HEK293T (cell line): ENCODE measurements around the gene CLEC16A.

Experiments
- ARNT ChIP-seq: fragments of 450-650 bp; IDR thresholded peaks from 2 replicates; pipeline ENCODE4 v1.6.1; 2017; ENCODE audit warnings: mild to moderate bottlenecking
- BHLHE40 ChIP-seq: fragments of 450-650 bp; IDR thresholded peaks from 2 replicates; pipeline ENCODE4 v1.6.1; 2016; ENCODE audit warnings: mild to moderate bottlenecking, moderate library complexity, borderline replicate concordance
- ELF4 ChIP-seq: fragments of 450-650 bp; IDR thresholded peaks from 2 replicates; pipeline ENCODE4 v1.6.1; 2017; ENCODE audit warnings: antibody characterized with exemption
- FOXA1 ChIP-seq: fragments of 450-650 bp; IDR thresholded peaks from 2 replicates; pipeline ENCODE4 v1.6.1; 2016; ENCODE audit warnings: mild to moderate bottlenecking
- FOXM1 ChIP-seq: fragments of 450-650 bp; IDR thresholded peaks from 2 replicates; pipeline ENCODE4 v1.6.1; 2017; ENCODE audit warnings: mild to moderate bottlenecking, borderline replicate concordance
- HDGF ChIP-seq: fragments of 450-650 bp; IDR thresholded peaks from 2 replicates; pipeline ENCODE4 v1.6.1; 2017; ENCODE audit warnings: antibody characterized with exemption, borderline replicate concordance
- L3MBTL2 ChIP-seq: fragments of 450-650 bp; conservative IDR thresholded peaks from 2 replicates; pipeline ENCODE4 v1.6.1; 2016; ENCODE audit warnings: mild to moderate bottlenecking
- LEF1 ChIP-seq: fragments of 450-650 bp; IDR thresholded peaks from 2 replicates; pipeline ENCODE4 v1.6.1; 2017; ENCODE audit warnings: mild to moderate bottlenecking, borderline replicate concordance
- NFRKB ChIP-seq: fragments of 450-650 bp; IDR thresholded peaks from 2 replicates; pipeline ENCODE4 v1.6.1; 2016; ENCODE audit warnings: mild to moderate bottlenecking, moderate library complexity
- SP1 ChIP-seq: fragments of 450-650 bp; IDR thresholded peaks from 2 replicates; pipeline ENCODE4 v1.6.1; 2017
- SUZ12 ChIP-seq: fragments of 450-650 bp; IDR thresholded peaks from 2 replicates; pipeline ENCODE4 v1.6.1; 2016; ENCODE audit warnings: mild to moderate bottlenecking
- TARDBP ChIP-seq: fragments of 450-650 bp; IDR thresholded peaks from 2 replicates; pipeline ENCODE4 v1.6.1; 2016
- ZNF384 ChIP-seq: fragments of 450-650 bp; IDR thresholded peaks from 2 replicates; pipeline ENCODE4 v1.6.1; 2016
- TF ChIP-seq, protein P1 (sequence below): fragments of 450-650 bp; IDR thresholded peaks from 2 replicates; pipeline ENCODE4 v1.6.1; 2016

DNA sequence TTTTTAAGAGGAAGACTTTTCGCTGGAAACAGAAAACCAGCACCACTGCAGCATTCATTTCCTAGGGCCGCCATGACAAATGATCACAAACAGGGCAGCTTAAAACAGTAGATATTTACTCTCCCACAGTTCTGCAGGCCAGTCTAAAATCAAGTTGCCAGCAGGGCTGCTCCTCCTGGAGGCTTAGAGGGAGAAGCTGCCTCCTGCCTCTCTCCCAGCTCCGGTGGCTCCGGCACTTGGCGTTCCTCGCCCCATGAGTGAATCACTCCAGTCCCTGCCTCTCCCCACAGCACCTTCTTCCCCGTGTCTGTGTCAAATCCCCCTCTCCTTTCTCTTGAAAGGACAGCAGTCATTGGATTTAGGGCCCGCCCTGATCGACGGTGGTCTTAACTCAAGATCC lies 239.6 kb downstream of the CLEC16A start:
- TF ChIP-seq LEF1, result no peak
- TF ChIP-seq SUZ12, result no peak
- TF ChIP-seq ELF4, result no peak
- no peak for TF ChIP-seq ARNT
- no peak for TF ChIP-seq TARDBP
- TF ChIP-seq FOXM1, result no peak
- TF ChIP-seq SP1, result no peak
- TF ChIP-seq HDGF, result no peak
- no peak for TF ChIP-seq FOXA1
- no peak for TF ChIP-seq ZNF384
- TF ChIP-seq, protein P1, sequence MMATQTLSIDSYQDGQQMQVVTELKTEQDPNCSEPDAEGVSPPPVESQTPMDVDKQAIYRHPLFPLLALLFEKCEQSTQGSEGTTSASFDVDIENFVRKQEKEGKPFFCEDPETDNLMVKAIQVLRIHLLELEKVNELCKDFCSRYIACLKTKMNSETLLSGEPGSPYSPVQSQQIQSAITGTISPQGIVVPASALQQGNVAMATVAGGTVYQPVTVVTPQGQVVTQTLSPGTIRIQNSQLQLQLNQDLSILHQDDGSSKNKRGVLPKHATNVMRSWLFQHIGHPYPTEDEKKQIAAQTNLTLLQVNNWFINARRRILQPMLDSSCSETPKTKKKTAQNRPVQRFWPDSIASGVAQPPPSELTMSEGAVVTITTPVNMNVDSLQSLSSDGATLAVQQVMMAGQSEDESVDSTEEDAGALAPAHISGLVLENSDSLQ, result no peak
- no peak for TF ChIP-seq NFRKB
- no peak for TF ChIP-seq BHLHE40
- no peak for TF ChIP-seq L3MBTL2
